Kidney (tissue), 2 donors: ENCODE measurements around the gene ZNF41. TPM values are rescaled to one million over a fixed set of nuclear protein-coding genes. Genes with fewer than 3 reads are reported as not detected.

ENCODE experiments used
- polyA plus RNA-seq: library from polyadenylated mRNA; stranded (reverse); fragments of 350-450 nt; fragmentation: Illumina TruSeq; extraction: RNeasy Lipid Tissue Mini Kit (QIAGEN cat#74804); gene quantifications from one replicate; pipeline ENCODE4 v1.2.3, GENCODE V29; 2014; ENCODE audit warnings: low read depth, low replicate concordance; ENCODE audit not compliant: insufficient read depth
- total RNA-seq: library from RNA; stranded (reverse); fragmentation: NEBNext Ultra II Directional; extraction: Animal tissue kit (Norgen Biotek cat#: 25700); gene quantifications from one replicate; pipeline ENCODE4 v1.2.1, GENCODE V29; 2021
- donor health status: DM: yes; HTN: yes; CAD: no.

ZNF41 gene
- total and polyA plus RNA-seq, 2 donors from 2014 or later: 2.5 to 12.7 TPM

Other genes starting within 250 kb of the ZNF41 start
- gene ZNF157, start 112.6 kb downstream of the ZNF41 start, total RNA-seq: 0.57 TPM
- 0.17 TPM for gene ZNF157, start 112.6 kb downstream of the ZNF41 start, polyA plus RNA-seq
- 79.4 TPM for gene ARAF, start 78.0 kb upstream of the ZNF41 start, total RNA-seq
- 105 TPM for gene ARAF, start 78.0 kb upstream of the ZNF41 start, polyA plus RNA-seq
- gene TIMP1, start 99.2 kb upstream of the ZNF41 start, total RNA-seq: 551 TPM
- 382 TPM for gene TIMP1, start 99.2 kb upstream of the ZNF41 start, polyA plus RNA-seq
- gene SYN1, start 136.6 kb upstream of the ZNF41 start, total RNA-seq: 0.85 TPM
- gene SYN1, start 136.6 kb upstream of the ZNF41 start, polyA plus RNA-seq: 0.88 TPM
- 8.3 TPM for gene CFP, start 146.7 kb upstream of the ZNF41 start, total RNA-seq
- 2.1 TPM for gene CFP, start 146.7 kb upstream of the ZNF41 start, polyA plus RNA-seq
- 26.9 TPM for gene ELK1, start 167.3 kb upstream of the ZNF41 start, total RNA-seq
- 10.5 TPM for gene ELK1, start 167.3 kb upstream of the ZNF41 start, polyA plus RNA-seq
- 88.0 TPM for gene UXT, start 176.0 kb upstream of the ZNF41 start, total RNA-seq
- gene UXT, start 176.0 kb upstream of the ZNF41 start, polyA plus RNA-seq: 210 TPM